NB4 (cell line): ENCODE measurements around the gene ODF4.

ENCODE experiments used
- CTCF ChIP-seq: IDR thresholded peaks from one replicate; pipeline ENCODE4 v1.5.1; 2012; ENCODE audit warnings: low read depth, low read length
- MAX ChIP-seq: IDR thresholded peaks from 2 replicates; pipeline ENCODE4 v1.6.1; 2011; ENCODE audit warnings: low read depth, low read length

- TF ChIP-seq CTCF (no peak), MAX (no peak)
Observed at GRCh38 chr17:8360260-8360659, 20.6 kb downstream of the ODF4 start.
